H9 (cell line): ENCODE results near the gene SETMAR. TPM values are rescaled to one million over a fixed set of nuclear protein-coding genes. Genes with fewer than 3 reads are reported as not detected.

ENCODE experiments used
- DNase-seq: peaks from one replicate; pipeline ENCODE4 v3.0.0-alpha.2; 2017
- H2AFZ ChIP-seq: one replicate; pipeline ENCODE4 v1.6.1; 2013; ENCODE audit warnings: mild to moderate bottlenecking, low read length, control low read depth, moderate library complexity
- H2AK5ac ChIP-seq: 2 replicates; pipeline ENCODE4 v1.6.1; 2013; ENCODE audit warnings: low read length, control low read depth, mixed read lengths; ENCODE audit not compliant: insufficient read length
- H2BK120ac ChIP-seq: one replicate; pipeline ENCODE4 v1.6.1; 2013; ENCODE audit warnings: low read depth, mild to moderate bottlenecking, low read length, control low read depth, inconsistent platforms; ENCODE audit not compliant: poor library complexity, severe bottlenecking
- H2BK12ac ChIP-seq: 2 replicates; pipeline ENCODE4 v1.6.1; 2013; ENCODE audit warnings: low read length, control low read depth, mixed read lengths, low read depth; ENCODE audit not compliant: insufficient read length
- H2BK15ac ChIP-seq: 2 replicates; pipeline ENCODE4 v1.6.1; 2013; ENCODE audit warnings: low read depth, low read length, control low read depth
- H2BK20ac ChIP-seq: one replicate; pipeline ENCODE4 v1.6.1; 2013; ENCODE audit warnings: low read depth, mild to moderate bottlenecking, low read length, control low read depth, inconsistent platforms; ENCODE audit not compliant: poor library complexity, severe bottlenecking
- H2BK5ac ChIP-seq: 2 replicates; pipeline ENCODE4 v1.6.1; 2013; ENCODE audit warnings: low read length, control low read depth, mixed read lengths; ENCODE audit not compliant: insufficient read length
- H3K14ac ChIP-seq: 2 replicates; pipeline ENCODE4 v1.6.1; 2013; ENCODE audit warnings: low read length, control low read depth; ENCODE audit not compliant: insufficient read depth
- H3K18ac ChIP-seq: 2 replicates; pipeline ENCODE4 v1.6.1; 2013; ENCODE audit warnings: low read depth, mild to moderate bottlenecking, mixed read lengths, low read length, control low read depth; ENCODE audit not compliant: insufficient read length
- H3K23ac ChIP-seq: 2 replicates; pipeline ENCODE4 v1.6.1; 2013; ENCODE audit warnings: low read length, control low read depth, mixed read lengths, low read depth; ENCODE audit not compliant: insufficient read length
- H3K23me2 ChIP-seq: 2 replicates; pipeline ENCODE4 v1.6.1; 2013; ENCODE audit warnings: low read depth, mild to moderate bottlenecking, mixed read lengths, low read length, control low read depth; ENCODE audit not compliant: insufficient read length, poor library complexity, severe bottlenecking
- H3K27ac ChIP-seq: 2 replicates; pipeline ENCODE4 v1.5.1; 2013; ENCODE audit warnings: low read length, control low read depth, mixed read lengths, low read depth; ENCODE audit not compliant: insufficient read length
- H3K27me3 ChIP-seq: 2 replicates; pipeline ENCODE4 v1.6.1; 2013; ENCODE audit warnings: low read length, control low read depth, inconsistent platforms; ENCODE audit not compliant: insufficient read depth
- H3K4ac ChIP-seq: 2 replicates; pipeline ENCODE4 v1.6.1; 2013; ENCODE audit warnings: low read depth, mild to moderate bottlenecking, control low read depth, inconsistent platforms, low read length, moderate library complexity
- H3K4me1 ChIP-seq: 2 replicates; pipeline ENCODE4 v1.6.1; 2013; ENCODE audit warnings: low read length, control low read depth, inconsistent platforms; ENCODE audit not compliant: insufficient read depth
- H3K4me2 ChIP-seq: 2 replicates; pipeline ENCODE4 v1.6.1; 2013; ENCODE audit warnings: low read length, control low read depth, mixed read lengths; ENCODE audit not compliant: insufficient read length, insufficient read depth
- H3K56ac ChIP-seq: 2 replicates; pipeline ENCODE4 v1.6.1; 2013; ENCODE audit warnings: low read depth, mild to moderate bottlenecking, mixed read lengths, low read length, control low read depth; ENCODE audit not compliant: insufficient read length
- H3K79me1 ChIP-seq: 2 replicates; pipeline ENCODE4 v1.6.1; 2013; ENCODE audit warnings: low read depth, mild to moderate bottlenecking, moderate library complexity, low read length, control low read depth, inconsistent platforms; ENCODE audit not compliant: insufficient read depth, poor library complexity, severe bottlenecking
- H3K79me2 ChIP-seq: 2 replicates; pipeline ENCODE4 v1.6.1; 2013; ENCODE audit warnings: low read length, control low read depth, inconsistent platforms; ENCODE audit not compliant: insufficient read depth
- H3K9ac ChIP-seq: 2 replicates; pipeline ENCODE4 v1.6.1; 2013; ENCODE audit warnings: low read length, control low read depth, mixed read lengths; ENCODE audit not compliant: insufficient read length; ENCODE audit errors: extremely low read depth
- H3K9me3 ChIP-seq: one replicate; pipeline ENCODE4 v1.6.1; 2013; ENCODE audit warnings: low read depth, low read length, inconsistent platforms; ENCODE audit not compliant: control insufficient read depth
- H3T11ph ChIP-seq: one replicate; pipeline ENCODE4 v1.6.1; 2013; ENCODE audit warnings: mild to moderate bottlenecking, low read length, control low read depth, inconsistent platforms
- H4K20me1 ChIP-seq: one replicate; pipeline ENCODE4 v1.6.1; 2013; ENCODE audit not compliant: control insufficient read depth, insufficient read length, insufficient read depth
- H4K5ac ChIP-seq: 2 replicates; pipeline ENCODE4 v1.6.1; 2013; ENCODE audit warnings: low read depth, mild to moderate bottlenecking, mixed read lengths, low read length, control low read depth; ENCODE audit not compliant: insufficient read length
- H4K8ac ChIP-seq: replicated peaks from 2 replicates; pipeline ENCODE4 v1.6.1; 2013; ENCODE audit warnings: low read length, control low read depth, mixed read lengths, low read depth; ENCODE audit not compliant: insufficient read length
- H4K91ac ChIP-seq: 2 replicates; pipeline ENCODE4 v1.6.1; 2013; ENCODE audit warnings: low read depth, mild to moderate bottlenecking, moderate library complexity, mixed read lengths, low read length, control low read depth; ENCODE audit not compliant: insufficient read length
- H3K27ac Mint-ChIP-seq, 3 experiments: 2 replicates in 2 of 3; 3 replicates in 1 of 3; pipeline ENCODE4 v1.8.0; 2020 to 2021; ENCODE audit warnings: mixed read lengths in 3 of 3, mild to moderate bottlenecking in 1 of 3, moderate library complexity in 1 of 3
- H3K27me3 Mint-ChIP-seq: 2 replicates; pipeline ENCODE4 v1.8.0; 2021; ENCODE audit warnings: low read depth, mild to moderate bottlenecking, moderate library complexity, mixed read lengths
- H3K36me3 Mint-ChIP-seq, 3 experiments: 2 replicates in 2 of 3; 3 replicates in 1 of 3; pipeline ENCODE4 v1.8.0; 2020 to 2021; ENCODE audit warnings: low read depth in 3 of 3, mixed read lengths in 3 of 3; ENCODE audit not compliant: insufficient read depth in 1 of 3
- H3K4me1 Mint-ChIP-seq, 2 experiments: 2 replicates each; pipeline ENCODE4 v1.8.0; 2020; ENCODE audit warnings: mixed read lengths in 2 of 2
- H3K4me3 Mint-ChIP-seq, 2 experiments: 2 replicates in 1 of 2; 3 replicates in 1 of 2; pipeline ENCODE4 v1.8.0; 2020 to 2021; ENCODE audit warnings: mild to moderate bottlenecking in 2 of 2, mixed read lengths in 2 of 2, moderate library complexity in 1 of 2
- H3K9me3 Mint-ChIP-seq, 2 experiments: 2 replicates in 1 of 2; 3 replicates in 1 of 2; pipeline ENCODE4 v1.8.0; 2020; ENCODE audit warnings: mild to moderate bottlenecking in 2 of 2, mixed read lengths in 2 of 2, moderate library complexity in 1 of 2
- WGBS: extraction: QIAGEN DNeasy Blood & Tissue Kit; methylation state at CpG from one replicate; pipeline ENCODE4 v1.1.7; 2013; ENCODE audit warnings: missing lambda C conversion rate, low lambda C conversion rate, mixed read lengths; ENCODE audit not compliant: insufficient read length; ENCODE audit errors: extremely low coverage; 5-methylcytosine and 5-hydroxymethylcytosine counted together
- total RNA-seq: library from RNA; stranded (reverse); gene quantifications from 2 replicates; pipeline ENCODE4 v1.2.1, GENCODE V29; 2021
- TF ChIP-seq, protein P1 (sequence below): fragments of 200-600 bp; sonication (generic); conservative IDR thresholded peaks from 3 replicates; pipeline ENCODE4 v1.8.0; 2021; ENCODE audit warnings: antibody characterized with exemption, mild to moderate bottlenecking

The SETMAR gene
- total RNA-seq, 1 experiment from 2014 or later = 29.1 TPM

DNA sequence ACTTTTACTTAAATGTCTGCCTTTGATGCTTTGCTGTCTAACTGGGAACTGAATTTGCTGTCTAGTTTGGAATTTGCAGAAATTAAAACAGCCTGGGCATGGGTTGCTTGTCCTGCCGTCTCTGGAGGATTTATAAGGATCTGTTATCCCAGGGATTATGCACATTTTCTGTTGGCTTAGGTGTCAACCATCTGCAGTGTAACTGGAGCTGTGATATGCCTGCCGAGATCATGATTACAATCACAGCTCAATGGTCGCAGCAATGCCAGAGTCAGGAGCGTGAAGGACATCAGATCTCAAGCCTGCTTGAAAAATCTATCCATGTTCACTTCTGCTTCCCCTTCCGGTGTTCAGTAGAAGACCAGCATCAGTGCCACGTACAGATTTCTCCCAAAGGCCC, 41.8 kb upstream of the SETMAR start:
- WGBS = no CpG with 5 or more reads among the region's 6 CpGs
- H3K14ac ChIP-seq = no peak overlapping the region
- H3K4me2 ChIP-seq = no peak overlapping the region
- Mint-ChIP-seq H3K27me3 (peaks cover 3% of the 10 kb centered on the region; the same call in 1 of the 2 replicates), H3K36me3 (no peaks in the 10 kb centered on the region), H3K4me3 (no peak overlapping the region), H3K4me1 (peaks cover 5 to 6% of the 10 kb centered on the region in 2 experiments), H3K27ac (no peak overlapping the region; a peak in 1 of 7 replicates), H3K9me3 (no peaks in the 10 kb centered on the region; a peak in 3 of 5 replicates)
- no peaks in the 10 kb centered on the region for H3K27me3 ChIP-seq
- no peak overlapping the region for H2AFZ ChIP-seq
- no peaks in the 10 kb centered on the region for H3K79me2 ChIP-seq
- no peak overlapping the region for H3K9ac ChIP-seq
- H2BK20ac ChIP-seq = no peak overlapping the region
- H2BK120ac ChIP-seq = no peak overlapping the region
- H3K23ac ChIP-seq = no peak overlapping the region
- H3K79me1 ChIP-seq = no peaks in the 10 kb centered on the region
- H3K9me3 ChIP-seq = no peaks in the 10 kb centered on the region
- H2BK15ac ChIP-seq = no peak overlapping the region
- no peak for DNase-seq
- H3K23me2 ChIP-seq = no peaks in the 10 kb centered on the region
- no peak overlapping the region for H3T11ph ChIP-seq
- H3K18ac ChIP-seq = no peak overlapping the region
- TF ChIP-seq, protein P1, sequence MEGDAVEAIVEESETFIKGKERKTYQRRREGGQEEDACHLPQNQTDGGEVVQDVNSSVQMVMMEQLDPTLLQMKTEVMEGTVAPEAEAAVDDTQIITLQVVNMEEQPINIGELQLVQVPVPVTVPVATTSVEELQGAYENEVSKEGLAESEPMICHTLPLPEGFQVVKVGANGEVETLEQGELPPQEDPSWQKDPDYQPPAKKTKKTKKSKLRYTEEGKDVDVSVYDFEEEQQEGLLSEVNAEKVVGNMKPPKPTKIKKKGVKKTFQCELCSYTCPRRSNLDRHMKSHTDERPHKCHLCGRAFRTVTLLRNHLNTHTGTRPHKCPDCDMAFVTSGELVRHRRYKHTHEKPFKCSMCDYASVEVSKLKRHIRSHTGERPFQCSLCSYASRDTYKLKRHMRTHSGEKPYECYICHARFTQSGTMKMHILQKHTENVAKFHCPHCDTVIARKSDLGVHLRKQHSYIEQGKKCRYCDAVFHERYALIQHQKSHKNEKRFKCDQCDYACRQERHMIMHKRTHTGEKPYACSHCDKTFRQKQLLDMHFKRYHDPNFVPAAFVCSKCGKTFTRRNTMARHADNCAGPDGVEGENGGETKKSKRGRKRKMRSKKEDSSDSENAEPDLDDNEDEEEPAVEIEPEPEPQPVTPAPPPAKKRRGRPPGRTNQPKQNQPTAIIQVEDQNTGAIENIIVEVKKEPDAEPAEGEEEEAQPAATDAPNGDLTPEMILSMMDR = no peak
- H4K5ac ChIP-seq = no peak overlapping the region
- H3K4ac ChIP-seq = no peak overlapping the region
- no peak overlapping the region for H3K27ac ChIP-seq
- no peak overlapping the region for H2BK12ac ChIP-seq
- H4K20me1 ChIP-seq = no peaks in the 10 kb centered on the region
- no peaks in the 10 kb centered on the region for H3K4me1 ChIP-seq
- no peak overlapping the region for H2AK5ac ChIP-seq
- H3K56ac ChIP-seq = no peak overlapping the region
- no peak overlapping the region for H2BK5ac ChIP-seq
- H4K8ac ChIP-seq = no peak overlapping the region
- H4K91ac ChIP-seq = no peak overlapping the region
